ENCODE results near the gene SLC9A5.

DNA sequence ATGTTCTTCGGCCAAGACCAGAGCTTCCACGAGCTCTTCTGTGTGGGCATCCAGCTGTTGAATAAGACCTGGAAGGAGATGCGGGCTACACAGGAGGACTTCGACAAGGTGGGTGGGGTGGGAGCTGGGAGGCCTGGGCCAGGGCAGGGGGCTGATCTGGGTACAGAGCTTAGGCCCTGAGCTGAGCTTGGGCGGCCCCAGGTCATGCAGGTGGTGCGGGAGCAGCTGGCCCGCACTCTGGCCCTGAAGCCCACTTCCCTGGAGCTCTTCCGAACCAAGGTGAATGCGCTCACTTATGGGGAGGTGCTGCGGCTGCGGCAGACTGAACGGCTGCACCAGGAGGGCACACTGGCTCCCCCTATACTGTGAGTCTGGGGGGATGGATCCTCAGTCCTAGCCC lies 46.4 kb upstream of the SLC9A5 start:
- TF ChIP-seq, protein P1, sequence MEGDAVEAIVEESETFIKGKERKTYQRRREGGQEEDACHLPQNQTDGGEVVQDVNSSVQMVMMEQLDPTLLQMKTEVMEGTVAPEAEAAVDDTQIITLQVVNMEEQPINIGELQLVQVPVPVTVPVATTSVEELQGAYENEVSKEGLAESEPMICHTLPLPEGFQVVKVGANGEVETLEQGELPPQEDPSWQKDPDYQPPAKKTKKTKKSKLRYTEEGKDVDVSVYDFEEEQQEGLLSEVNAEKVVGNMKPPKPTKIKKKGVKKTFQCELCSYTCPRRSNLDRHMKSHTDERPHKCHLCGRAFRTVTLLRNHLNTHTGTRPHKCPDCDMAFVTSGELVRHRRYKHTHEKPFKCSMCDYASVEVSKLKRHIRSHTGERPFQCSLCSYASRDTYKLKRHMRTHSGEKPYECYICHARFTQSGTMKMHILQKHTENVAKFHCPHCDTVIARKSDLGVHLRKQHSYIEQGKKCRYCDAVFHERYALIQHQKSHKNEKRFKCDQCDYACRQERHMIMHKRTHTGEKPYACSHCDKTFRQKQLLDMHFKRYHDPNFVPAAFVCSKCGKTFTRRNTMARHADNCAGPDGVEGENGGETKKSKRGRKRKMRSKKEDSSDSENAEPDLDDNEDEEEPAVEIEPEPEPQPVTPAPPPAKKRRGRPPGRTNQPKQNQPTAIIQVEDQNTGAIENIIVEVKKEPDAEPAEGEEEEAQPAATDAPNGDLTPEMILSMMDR (IDR thresholded peaks at IDR 0.05; ENCODE audit: insufficient read depth, low read length): no peak
- no peak for TF ChIP-seq POLR2AphosphoS5 (IDR thresholded peaks at IDR 0.05; ENCODE audit: low read depth)
- TF ChIP-seq, protein P2, sequence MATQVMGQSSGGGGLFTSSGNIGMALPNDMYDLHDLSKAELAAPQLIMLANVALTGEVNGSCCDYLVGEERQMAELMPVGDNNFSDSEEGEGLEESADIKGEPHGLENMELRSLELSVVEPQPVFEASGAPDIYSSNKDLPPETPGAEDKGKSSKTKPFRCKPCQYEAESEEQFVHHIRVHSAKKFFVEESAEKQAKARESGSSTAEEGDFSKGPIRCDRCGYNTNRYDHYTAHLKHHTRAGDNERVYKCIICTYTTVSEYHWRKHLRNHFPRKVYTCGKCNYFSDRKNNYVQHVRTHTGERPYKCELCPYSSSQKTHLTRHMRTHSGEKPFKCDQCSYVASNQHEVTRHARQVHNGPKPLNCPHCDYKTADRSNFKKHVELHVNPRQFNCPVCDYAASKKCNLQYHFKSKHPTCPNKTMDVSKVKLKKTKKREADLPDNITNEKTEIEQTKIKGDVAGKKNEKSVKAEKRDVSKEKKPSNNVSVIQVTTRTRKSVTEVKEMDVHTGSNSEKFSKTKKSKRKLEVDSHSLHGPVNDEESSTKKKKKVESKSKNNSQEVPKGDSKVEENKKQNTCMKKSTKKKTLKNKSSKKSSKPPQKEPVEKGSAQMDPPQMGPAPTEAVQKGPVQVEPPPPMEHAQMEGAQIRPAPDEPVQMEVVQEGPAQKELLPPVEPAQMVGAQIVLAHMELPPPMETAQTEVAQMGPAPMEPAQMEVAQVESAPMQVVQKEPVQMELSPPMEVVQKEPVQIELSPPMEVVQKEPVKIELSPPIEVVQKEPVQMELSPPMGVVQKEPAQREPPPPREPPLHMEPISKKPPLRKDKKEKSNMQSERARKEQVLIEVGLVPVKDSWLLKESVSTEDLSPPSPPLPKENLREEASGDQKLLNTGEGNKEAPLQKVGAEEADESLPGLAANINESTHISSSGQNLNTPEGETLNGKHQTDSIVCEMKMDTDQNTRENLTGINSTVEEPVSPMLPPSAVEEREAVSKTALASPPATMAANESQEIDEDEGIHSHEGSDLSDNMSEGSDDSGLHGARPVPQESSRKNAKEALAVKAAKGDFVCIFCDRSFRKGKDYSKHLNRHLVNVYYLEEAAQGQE (IDR thresholded peaks at IDR 0.05; ENCODE audit: insufficient replicate concordance, low read depth): no peak

Data from HL-60 (cell line).